ENCODE data around the gene TRIP4. TPM values are rescaled to one million over a fixed set of nuclear protein-coding genes. Genes with fewer than 3 reads are reported as not detected.

Gene TRIP4
- total RNA-seq, 1 experiment from 2014 or later: 6.0 TPM

GRCh38 chr15:64483749-64484148 lies 96.1 kb downstream of the TRIP4 start:
- no peak overlapping the region for H3K27ac ChIP-seq (ENCODE audit: low read length)
- no peaks in the 10 kb centered on the region for H3K9me3 ChIP-seq (ENCODE audit: low read length)
- H3K27me3 ChIP-seq (ENCODE audit: low read length): no peaks in the 10 kb centered on the region
- intact Hi-C loops (cut with micrococcal nuclease): no loop called here
- ChIA-PET POLR2A (ENCODE audit: unreplicated experiment) (no interaction called here), CTCF (no interaction called here)
- H3K4me1 ChIP-seq (ENCODE audit: insufficient read depth, low read length): no peaks in the 10 kb centered on the region
- H3K79me2 ChIP-seq (ENCODE audit: low read length): no peaks in the 10 kb centered on the region
- H3K9me2 ChIP-seq (replicated peaks; ENCODE audit: low read length): no peaks in the 10 kb centered on the region
- H3K4me2 ChIP-seq (ENCODE audit: low read length): no peak overlapping the region
- DNase-seq: no peak
- H2AFZ ChIP-seq (ENCODE audit: low read length): no peak overlapping the region
- H3F3A ChIP-seq (ENCODE audit: low read length, unreplicated experiment): no peaks in the 10 kb centered on the region
- TF ChIP-seq CTCF (conservative IDR thresholded peaks at IDR 0.05; ENCODE audit: low read depth, low read length) (no peak), EZH2phosphoT487 (IDR thresholded peaks at IDR 0.05; ENCODE audit: borderline replicate concordance, low read length) (no peak), EZH2 (IDR thresholded peaks at IDR 0.05; ENCODE audit: low read length, unreplicated experiment) (no peak)
- H3K36me3 ChIP-seq (ENCODE audit: low read depth, low read length): no peaks in the 10 kb centered on the region
- no peak overlapping the region for H3K9ac ChIP-seq (ENCODE audit: low read length)
- no peak overlapping the region for H3K4me3 ChIP-seq (ENCODE audit: low read length)
- no peak for ATAC-seq
- no peaks in the 10 kb centered on the region for H4K20me1 ChIP-seq (ENCODE audit: low read length)
- no TSS peak for BruUV-seq (replicated peaks)

- BruUV-seq (replicated peaks): no TSS peak
- H3K4me3 ChIP-seq (ENCODE audit: low read length): no peak overlapping the region
- H3K27ac ChIP-seq (ENCODE audit: low read length): no peak overlapping the region
- DNase-seq: no peak
- H3K9me3 ChIP-seq (ENCODE audit: low read length): no peaks in the 10 kb centered on the region
- H2AFZ ChIP-seq (ENCODE audit: low read length): no peak overlapping the region
- H3K9me2 ChIP-seq (replicated peaks; ENCODE audit: low read length): no peaks in the 10 kb centered on the region
- ChIA-PET POLR2A (ENCODE audit: unreplicated experiment) (no interaction called here), CTCF (no interaction called here)
- no peaks in the 10 kb centered on the region for H3K36me3 ChIP-seq (ENCODE audit: low read depth, low read length)
- TF ChIP-seq EZH2phosphoT487 (IDR thresholded peaks at IDR 0.05; ENCODE audit: borderline replicate concordance, low read length) (no peak), CTCF (conservative IDR thresholded peaks at IDR 0.05; ENCODE audit: low read depth, low read length) (no peak), EZH2 (IDR thresholded peaks at IDR 0.05; ENCODE audit: low read length, unreplicated experiment) (no peak)
- no peak for ATAC-seq
- intact Hi-C loops (cut with micrococcal nuclease): no loop called here
- no peaks in the 10 kb centered on the region for H3K4me1 ChIP-seq (ENCODE audit: insufficient read depth, low read length)
- no peaks in the 10 kb centered on the region for H3K27me3 ChIP-seq (ENCODE audit: low read length)
- H3K9ac ChIP-seq (ENCODE audit: low read length): no peak overlapping the region
- no peaks in the 10 kb centered on the region for H4K20me1 ChIP-seq (ENCODE audit: low read length)
- no peaks in the 10 kb centered on the region for H3K79me2 ChIP-seq (ENCODE audit: low read length)
- H3F3A ChIP-seq (ENCODE audit: low read length, unreplicated experiment): no peaks in the 10 kb centered on the region
- H3K4me2 ChIP-seq (ENCODE audit: low read length): no peak overlapping the region
Observed at GRCh38 chr15:64485796-64486195, 98.2 kb downstream of the TRIP4 start.

- H4K20me1 ChIP-seq (ENCODE audit: low read length): no peaks in the 10 kb centered on the region
- no peaks in the 10 kb centered on the region for H3K36me3 ChIP-seq (ENCODE audit: low read depth, low read length)
- no peaks in the 10 kb centered on the region for H3K4me1 ChIP-seq (ENCODE audit: insufficient read depth, low read length)
- no peak overlapping the region for H2AFZ ChIP-seq (ENCODE audit: low read length)
- ChIA-PET CTCF (no interaction called here), POLR2A (ENCODE audit: unreplicated experiment) (no interaction called here)
- no peak overlapping the region for H3K27ac ChIP-seq (ENCODE audit: low read length)
- ATAC-seq (no peak), DNase-seq (no peak)
- TF ChIP-seq CTCF (conservative IDR thresholded peaks at IDR 0.05; ENCODE audit: low read depth, low read length) (no peak), EZH2 (IDR thresholded peaks at IDR 0.05; ENCODE audit: low read length, unreplicated experiment) (no peak), EZH2phosphoT487 (IDR thresholded peaks at IDR 0.05; ENCODE audit: borderline replicate concordance, low read length) (no peak)
- no peaks in the 10 kb centered on the region for H3K9me3 ChIP-seq (ENCODE audit: low read length)
- H3K9ac ChIP-seq (ENCODE audit: low read length): no peak overlapping the region
- H3K27me3 ChIP-seq (ENCODE audit: low read length): no peaks in the 10 kb centered on the region
- H3K79me2 ChIP-seq (ENCODE audit: low read length): no peaks in the 10 kb centered on the region
- intact Hi-C loops (cut with micrococcal nuclease): no loop called here
- BruUV-seq (replicated peaks): no TSS peak
- H3K4me2 ChIP-seq (ENCODE audit: low read length): no peak overlapping the region
- no peaks in the 10 kb centered on the region for H3F3A ChIP-seq (ENCODE audit: low read length, unreplicated experiment)
- no peak overlapping the region for H3K4me3 ChIP-seq (ENCODE audit: low read length)
- H3K9me2 ChIP-seq (replicated peaks; ENCODE audit: low read length): no peaks in the 10 kb centered on the region
Observed at GRCh38 chr15:64490598-64491259, 103.1 kb downstream of the TRIP4 start.
